HG03460 (cell line): Measurements from ENCODE around the gene RCL1.

ENCODE experiments used
- ATAC-seq: cut with Tn5 transposase; IDR thresholded peaks from one replicate; pipeline ENCODE4 v1.9.1; 2021; ENCODE audit not compliant: unreplicated experiment

RCL1 gene

GRCh38 chr9:4810565-4810964 lies 17.8 kb downstream of the RCL1 start:
- no peak for ATAC-seq

DNA sequence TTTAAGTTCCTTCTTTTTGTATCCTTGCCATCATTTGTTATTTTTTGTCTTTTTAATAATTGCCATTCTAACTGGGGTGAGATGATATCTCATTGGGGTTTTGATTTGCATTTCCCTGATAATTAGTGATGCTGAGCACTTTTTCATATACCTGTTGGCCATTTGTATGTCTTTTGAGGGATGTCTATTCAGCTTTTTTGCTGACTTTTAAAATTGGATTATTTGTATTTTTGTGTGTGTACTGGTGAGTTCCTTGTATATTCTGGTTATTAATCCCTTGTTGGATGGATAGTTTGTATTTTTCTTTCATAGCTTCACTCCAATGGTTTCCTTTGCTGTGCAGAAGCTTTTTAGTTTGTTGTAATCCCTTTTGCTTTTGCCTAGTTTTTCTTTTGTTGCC lies 19.1 kb downstream of the RCL1 start:
- ATAC-seq = no peak

- ATAC-seq = no peak
Observed at GRCh38 chr9:4812858-4813257, 20.1 kb downstream of the RCL1 start.

GRCh38 chr9:4814913-4815312 lies 22.2 kb downstream of the RCL1 start:
- ATAC-seq = peak; percentile 76

- no peak for ATAC-seq
Observed at GRCh38 chr9:4815381-4815956, 22.7 kb downstream of the RCL1 start.

- no peak for ATAC-seq
Observed at GRCh38 chr9:4820168-4820567, 27.4 kb downstream of the RCL1 start.

GRCh38 chr9:4821133-4821532 lies 28.4 kb downstream of the RCL1 start:
- no peak for ATAC-seq

- no peak for ATAC-seq
Observed at GRCh38 chr9:4822057-4822456, 29.3 kb downstream of the RCL1 start.

- no peak for ATAC-seq
Observed at GRCh38 chr9:4826417-4827166, 33.8 kb downstream of the RCL1 start.

DNA sequence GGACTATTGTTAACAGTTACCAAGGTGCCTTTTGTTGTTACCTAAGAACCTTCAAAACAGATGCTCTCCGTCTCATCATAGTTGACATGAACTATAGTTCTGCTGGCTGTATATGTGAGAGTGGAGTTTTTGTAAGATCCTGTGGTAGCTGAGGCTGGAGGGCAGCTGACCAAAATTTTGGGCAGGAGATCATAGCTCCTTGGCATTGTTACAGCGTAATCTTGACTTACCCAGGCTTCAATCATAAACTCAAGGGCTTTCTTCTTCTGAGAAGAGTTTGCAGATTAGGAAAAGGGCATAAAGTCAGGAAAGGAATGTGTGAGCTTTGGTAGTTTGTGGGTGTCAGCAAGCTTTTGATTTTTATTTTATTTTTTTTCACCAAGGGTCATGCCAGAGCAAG lies 34.5 kb downstream of the RCL1 start:
- no peak for ATAC-seq

DNA sequence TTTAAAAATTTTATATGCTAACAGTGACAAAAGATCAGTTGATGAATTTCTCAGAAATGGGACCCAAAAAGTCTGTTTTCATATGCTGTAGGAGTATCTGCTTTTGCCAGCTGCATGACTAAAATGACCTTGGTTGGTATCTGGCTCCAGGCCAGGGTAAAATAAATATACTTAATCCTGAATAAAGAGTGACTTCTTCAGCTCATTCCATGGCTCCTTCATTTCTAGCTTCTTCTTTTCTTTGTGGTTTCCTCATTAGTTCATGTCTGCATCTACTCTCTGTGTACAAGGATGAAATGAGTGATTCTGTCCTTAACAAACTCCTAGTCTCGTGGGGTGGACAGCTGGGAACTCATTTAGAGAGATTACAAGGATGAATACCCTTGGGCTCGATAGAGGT lies 36.0 kb downstream of the RCL1 start:
- ATAC-seq = no peak

- ATAC-seq = no peak
Observed at GRCh38 chr9:4829969-4830368, 37.2 kb downstream of the RCL1 start.

- ATAC-seq = no peak
Observed at GRCh38 chr9:4830699-4831098, 38.0 kb downstream of the RCL1 start.

GRCh38 chr9:4831119-4831518 lies 38.4 kb downstream of the RCL1 start:
- ATAC-seq = no peak

DNA sequence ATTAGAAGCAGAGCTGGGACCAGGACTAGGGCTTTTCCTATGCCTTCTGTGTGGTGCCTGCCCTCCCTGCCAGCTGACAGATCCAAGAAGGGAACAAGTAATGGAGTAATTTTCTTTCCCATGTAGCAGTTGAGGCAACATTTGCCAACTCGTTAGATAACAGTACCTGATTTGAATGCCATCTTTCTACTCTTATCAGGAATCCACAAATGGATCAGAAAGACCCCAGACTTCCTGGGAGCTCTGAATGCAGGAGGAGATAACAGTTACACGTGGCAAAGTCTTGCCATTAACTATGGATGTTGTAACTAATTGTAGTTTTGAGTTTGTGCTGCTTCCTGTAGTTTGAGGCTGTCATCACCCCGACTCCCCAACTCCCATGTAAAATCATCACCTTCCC lies 39.2 kb downstream of the RCL1 start:
- ATAC-seq = no peak

GRCh38 chr9:4832786-4833579 lies 40.2 kb downstream of the RCL1 start:
- no peak for ATAC-seq

DNA sequence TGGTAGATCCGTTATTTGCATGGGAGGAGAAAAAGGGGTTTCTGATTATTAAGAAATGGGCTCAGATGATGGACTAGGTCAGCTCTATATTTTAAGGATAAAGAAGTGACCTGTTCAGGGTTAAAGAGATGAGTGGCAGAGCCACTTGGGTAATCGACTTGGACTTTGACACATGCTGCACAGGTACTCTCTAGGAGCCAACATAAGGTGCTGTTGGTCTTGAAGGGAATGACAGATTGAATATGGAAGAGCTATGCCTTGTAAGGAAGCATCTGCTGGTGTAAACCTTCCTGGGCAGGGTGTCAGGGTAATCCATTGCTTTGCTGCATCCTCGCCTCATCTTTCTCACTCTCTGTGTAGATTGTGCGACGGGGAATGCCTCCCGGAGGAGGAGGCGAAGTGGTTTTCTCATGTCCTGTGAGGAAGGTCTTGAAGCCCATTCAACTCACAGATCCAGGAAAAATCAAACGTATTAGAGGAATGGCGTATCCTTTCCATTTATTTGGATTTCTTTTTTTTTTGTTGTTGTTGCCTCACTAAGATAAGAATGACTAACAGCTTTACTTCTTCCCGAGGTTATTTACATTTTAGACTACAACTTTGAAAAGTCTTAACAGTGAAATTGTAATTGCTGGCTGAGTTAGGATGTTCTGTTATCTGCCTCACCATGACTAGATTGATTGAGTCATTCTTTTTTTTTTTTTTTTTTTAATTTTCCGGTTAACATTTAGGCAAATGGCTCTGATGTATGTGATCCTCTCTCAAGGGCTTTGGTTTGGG lies 41.2 kb downstream of the RCL1 start:
- no peak for ATAC-seq

- ATAC-seq = no peak
Observed at GRCh38 chr9:4836676-4837075, 43.9 kb downstream of the RCL1 start.

DNA sequence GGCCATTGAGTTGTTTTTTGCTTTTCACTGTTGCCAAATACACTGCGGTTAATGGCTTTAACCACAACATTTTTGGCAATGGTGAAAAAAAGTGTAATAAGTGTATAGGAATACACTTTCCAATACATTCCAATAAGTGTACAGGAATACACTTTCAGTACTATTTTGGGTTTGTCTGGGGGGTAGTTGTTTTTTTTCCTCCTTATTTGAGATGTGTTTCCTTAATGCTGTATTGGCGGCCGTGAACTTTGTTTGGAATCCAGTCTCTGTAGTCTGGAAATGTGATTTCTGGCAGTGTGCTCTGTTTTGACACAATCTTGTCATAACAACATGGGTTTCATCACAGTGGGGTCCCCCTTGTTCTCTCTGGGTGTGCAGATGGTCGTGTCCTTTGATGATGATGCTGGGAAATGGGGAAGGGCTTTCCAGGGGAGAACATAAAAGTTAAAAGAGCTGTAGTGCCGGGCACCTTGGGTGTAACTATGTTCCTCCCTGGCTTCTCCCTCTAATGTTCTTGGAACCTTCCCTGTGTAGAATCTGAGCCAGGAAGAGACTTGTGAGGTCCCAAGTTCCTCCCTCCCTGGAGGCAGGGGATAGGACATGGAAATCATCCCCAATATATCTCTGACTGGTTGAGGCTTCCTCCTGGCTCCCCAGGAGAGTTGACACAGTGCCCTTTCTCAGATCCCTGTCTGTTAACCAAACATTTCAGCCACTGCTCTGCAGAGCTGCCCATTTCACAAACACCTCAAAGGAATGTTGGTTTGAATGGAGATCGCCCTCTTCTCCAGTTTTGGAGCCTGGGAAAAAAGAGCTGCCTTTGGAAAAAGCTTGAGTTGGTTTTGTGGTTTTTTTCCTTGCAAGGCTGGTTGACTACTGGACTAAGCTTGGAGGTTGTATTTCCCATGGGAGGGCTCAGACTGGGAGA lies 44.8 kb downstream of the RCL1 start:
- ATAC-seq = no peak

- no peak for ATAC-seq
Observed at GRCh38 chr9:4838189-4838546, 45.4 kb downstream of the RCL1 start.
